HepG2 (cell line): ENCODE results near the gene LINGO1. TPM values are rescaled to one million over a fixed set of nuclear protein-coding genes. Genes with fewer than 3 reads are reported as not detected.

Experiments
- ATAC-seq: fragments of 200-7000 bp; cut with Tn5 transposase; 3 replicates; pipeline ENCODE4 v1.9.1; 2020; ENCODE audit warnings: mild to moderate bottlenecking, moderate library complexity
- BruUV-seq: library from RNA; stranded (reverse); fragments of 400-500 nt; replicated peaks from 2 replicates; lab custom pipeline; 2021; lab: Mats Ljungman, UMichigan
- CTCF ChIA-PET: fragments of 300-600 bp; formaldehyde crosslinking; extraction: SDS; loops from one replicate; lab custom pipeline; 2021; ENCODE audit warnings: low total read pairs, inconsistent platforms, low intra/inter-chr PET ratio; lab: Yijun Ruan, JAX
- POLR2A ChIA-PET: fragments of 350-600 bp; sonication (Branson Sonifier 250); formaldehyde crosslinking; loops from one replicate; lab custom pipeline; 2020; ENCODE audit warnings: antibody characterized with exemption, inconsistent platforms; lab: Yijun Ruan, JAX
- DNase-seq: peaks from one replicate; pipeline ENCODE4 v3.0.0-alpha.2; 2015; ENCODE audit warnings: low spot score
- FAIRE-seq: peaks from 3 replicates; lab custom pipeline; 2011; peaks lifted over from hg19 to GRCh38; lab: Jason Lieb, UNC
- H2AFZ ChIP-seq: one replicate; pipeline ENCODE4 v1.6.1; 2011; ENCODE audit warnings: low read length, inconsistent platforms
- H3K27ac ChIP-seq: fragments of 300-600 bp; 3 replicates; pipeline ENCODE4 v1.8.0; 2011; ENCODE audit warnings: mixed run types, mild to moderate bottlenecking, mixed read lengths, low read length, inconsistent platforms; ENCODE audit not compliant: insufficient read depth; ENCODE audit errors: extremely low read length
- H3K27me3 ChIP-seq, 2 experiments: fragments of 200-600 bp in 1 of 2; 2 replicates in 1 of 2; 3 replicates in 1 of 2; pipeline versions ENCODE4 v1.6.0 to v1.8.0; 2011; ENCODE audit warnings: low read length in 2 of 2, mild to moderate bottlenecking in 2 of 2, moderate library complexity in 2 of 2, inconsistent platforms in 1 of 2; ENCODE audit not compliant: insufficient read depth in 2 of 2, control insufficient read depth in 1 of 2
- H3K36me3 ChIP-seq, 2 experiments: fragments of 200-600 bp in 1 of 2; replicated peaks in 1 of 2; 2 replicates in 1 of 2; 3 replicates in 1 of 2; pipeline versions ENCODE4 v1.5.1 to v1.8.0; 2011; ENCODE audit warnings: low read length in 2 of 2, inconsistent platforms in 1 of 2; ENCODE audit not compliant: insufficient read depth in 2 of 2, control insufficient read depth in 1 of 2
- H3K4me1 ChIP-seq: 2 replicates; pipeline ENCODE4 v1.5.1; 2012; ENCODE audit warnings: low read length, inconsistent platforms; ENCODE audit not compliant: insufficient read depth
- H3K4me2 ChIP-seq: 2 replicates; pipeline ENCODE4 v1.6.0; 2011; ENCODE audit warnings: low read depth, low read length, inconsistent platforms
- H3K4me3 ChIP-seq, 3 experiments: fragments of 200-600 bp in 1 of 3; sonication (generic), shearing (Covaris generic) in 1 of 3; replicated peaks in 1 of 3; 2 replicates each; pipeline ENCODE4 v1.5.1; 2011 to 2016; ENCODE audit warnings: low read length in 3 of 3, inconsistent platforms in 2 of 3, low read depth in 2 of 3, mild to moderate bottlenecking in 2 of 3, control low read depth in 1 of 3, mixed read lengths in 1 of 3; ENCODE audit not compliant: insufficient read depth in 1 of 3
- H3K79me2 ChIP-seq: one replicate; pipeline ENCODE4 v1.6.1; 2011; ENCODE audit warnings: low read length, inconsistent platforms; ENCODE audit not compliant: insufficient read depth
- H3K9ac ChIP-seq: 2 replicates; pipeline ENCODE4 v1.6.0; 2011; ENCODE audit warnings: mild to moderate bottlenecking, low read depth, low read length, inconsistent platforms; ENCODE audit not compliant: insufficient read depth
- H3K9me3 ChIP-seq: 2 replicates; pipeline ENCODE4 v1.5.1; 2012; ENCODE audit warnings: mild to moderate bottlenecking, low read length
- H4K20me1 ChIP-seq: 2 replicates; pipeline ENCODE4 v1.6.0; 2011; ENCODE audit warnings: inconsistent platforms, mild to moderate bottlenecking, low read length, moderate library complexity; ENCODE audit not compliant: insufficient read depth
- BCL3 ChIP-seq: sonication (generic); formaldehyde crosslinking; IDR thresholded peaks from 2 replicates; pipeline ENCODE4 v1.5.1; 2020; ENCODE audit warnings: mild to moderate bottlenecking, missing genetic modification reagents, moderate library complexity
- FOXK2 ChIP-seq: fragments of 450-650 bp; IDR thresholded peaks from 2 replicates; pipeline ENCODE4 v1.6.1; 2016
- RXRB ChIP-seq: IDR thresholded peaks from 2 replicates; pipeline ENCODE4 v1.6.1; 2016; ENCODE audit warnings: borderline replicate concordance, missing genetic modification reagents, missing compliant biosample characterization
- SIN3A ChIP-seq: IDR thresholded peaks from 2 replicates; pipeline ENCODE4 v1.6.1; 2011; ENCODE audit warnings: low read depth, mild to moderate bottlenecking, control low read depth, low read length, borderline replicate concordance
- SNAI1 ChIP-seq: sonication (generic); formaldehyde crosslinking; IDR thresholded peaks from 2 replicates; pipeline ENCODE4 v1.5.0; 2020; ENCODE audit warnings: mild to moderate bottlenecking, missing genetic modification reagents, borderline replicate concordance
- THRA ChIP-seq: sonication (generic); formaldehyde crosslinking; IDR thresholded peaks from 2 replicates; pipeline ENCODE4 v1.4.0; 2020; ENCODE audit warnings: missing genetic modification reagents, borderline replicate concordance
- ZNF550 ChIP-seq: sonication (generic); formaldehyde crosslinking; IDR thresholded peaks from 2 replicates; pipeline ENCODE4 v1.4.0; 2020; ENCODE audit warnings: mild to moderate bottlenecking, missing genetic modification reagents, borderline replicate concordance
- ZNF788 ChIP-seq: sonication (generic); formaldehyde crosslinking; IDR thresholded peaks from 2 replicates; pipeline ENCODE4 v1.5.0; 2020; ENCODE audit warnings: mild to moderate bottlenecking, missing genetic modification reagents, borderline replicate concordance
- WGBS: methylation state at CpG from one replicate; pipeline ENCODE4 v1.1.6; 2017; ENCODE audit warnings: low lambda C conversion rate; 5-methylcytosine and 5-hydroxymethylcytosine counted together
- in situ Hi-C: cut with HindIII; loops from 2 replicates; pipeline ENCODE4 v1.10.0; 2017; ENCODE audit warnings: low pct_unique_long_range_greater_than_20kb; ENCODE audit not compliant: extremely low pct_ligation_motif_present
- intact Hi-C: fragments of 100-400 bp; cut with micrococcal nuclease; formaldehyde crosslinking; loops from one replicate; pipeline ENCODE4 v1.10.0; 2022; ENCODE audit not compliant: unreplicated experiment
- polyA plus RNA-seq, 8 experiments: library from polyadenylated mRNA; depleted of rRNA in 3 of 8; stranded (reverse) in 7 of 8; unstranded in 1 of 8; fragments of >200 nt; fragmentation: Illumina TruSeq in 4 of 8; extraction: Trizol in 4 of 8; gene quantifications; 2 replicates each; pipeline versions ENCODE4 v1.2.1 to v1.2.3, GENCODE V29; 2011 to 2016; ENCODE audit warnings: low read depth in 4 of 8, missing spikeins in 1 of 8, mixed read lengths in 1 of 8; ENCODE audit not compliant: insufficient read depth in 1 of 8
- total RNA-seq, 5 experiments: library from RNA; depleted of rRNA; stranded (reverse); fragments of >200 nt; fragmentation: Illumina TruSeq; extraction: Trizol; gene quantifications; 2 replicates each; pipeline ENCODE4 v1.2.3, GENCODE V29; 2016; ENCODE audit warnings: low read depth in 1 of 5

LINGO1 gene
- total and polyA plus RNA-seq, 2 of the 13 experiments (the other 11 are each of a cell fraction or from before 2014, with no cell fraction given) = 0.07 TPM; not detected in 1

- no peak for FAIRE-seq
- H4K20me1 ChIP-seq = no peaks in the 10 kb centered on the region
- WGBS = 0% methylated on average over 1 of the region's 6 CpGs
- intact Hi-C loops (no loop called here), in situ Hi-C loops (loop anchor here (25.0 kb wide), 1 partner anchor 170 kb away; no protein-coding TSS in a partner anchor)
- no peak for DNase-seq
- H3K27me3 ChIP-seq = peaks cover 0 to 17% of the 10 kb centered on the region in 2 experiments; a peak in 4 of 5 replicates
- ChIA-PET CTCF (no interaction called here), POLR2A (no interaction called here)
- H3K4me2 ChIP-seq = no peak overlapping the region
- H3K27ac ChIP-seq = no peak overlapping the region
- H3K36me3 ChIP-seq = no peaks in the 10 kb centered on the region
- no peak for TF ChIP-seq ZNF788 (CRISPR knock-in tag)
- no peak for TF ChIP-seq THRA (CRISPR knock-in tag)
- TF ChIP-seq RXRB (CRISPR knock-in tag) = no peak
- TF ChIP-seq ZNF550 (CRISPR knock-in tag) = no peak
- TF ChIP-seq SIN3A = no peak
- no peak for TF ChIP-seq SNAI1 (CRISPR knock-in tag)
- no peak for TF ChIP-seq FOXK2
- no peak for TF ChIP-seq BCL3 (CRISPR knock-in tag)
- no peaks in the 10 kb centered on the region for H3K9me3 ChIP-seq
- H3K4me1 ChIP-seq = peaks cover 46% of the 10 kb centered on the region
- H3K4me3 ChIP-seq = no peak overlapping the region
- no peak overlapping the region for H2AFZ ChIP-seq
- BruUV-seq = no TSS peak
- no peaks in the 10 kb centered on the region for H3K79me2 ChIP-seq
- ATAC-seq = no peak
- no peak overlapping the region for H3K9ac ChIP-seq
Measured at GRCh38 chr15:77641999-77642398, 9.3 kb upstream of the LINGO1 start.
